Liver (tissue), 9 donors: Measurements from ENCODE around the gene TCAP. TPM values are rescaled to one million over a fixed set of nuclear protein-coding genes. Genes with fewer than 3 reads are reported as not detected.

ENCODE experiments used
- DNase-seq: peaks from one replicate; pipeline ENCODE4 v3.0.0-alpha.2; 2017; ENCODE audit warnings: low spot score
- H3K27ac ChIP-seq, 2 donors: one replicate each; pipeline ENCODE4 v1.7.0; 2013; ENCODE audit warnings: inconsistent platforms in 2 of 2, low read length in 2 of 2, control low read depth in 1 of 2, low read depth in 1 of 2, mild to moderate bottlenecking in 1 of 2
- H3K27me3 ChIP-seq, 4 donors: one replicate each; pipeline versions ENCODE4 v1.6.1 to v1.7.0; 2013; ENCODE audit warnings: low read length in 3 of 4, inconsistent platforms in 1 of 4, mild to moderate bottlenecking in 1 of 4, moderate library complexity in 1 of 4; ENCODE audit not compliant: control insufficient read depth in 4 of 4, insufficient read depth in 4 of 4
- H3K36me3 ChIP-seq, 4 donors: one replicate each; pipeline versions ENCODE4 v1.6.1 to v1.7.0; 2013; ENCODE audit warnings: low read length in 3 of 4, mild to moderate bottlenecking in 3 of 4, low read depth in 1 of 4, moderate library complexity in 1 of 4; ENCODE audit not compliant: control insufficient read depth in 4 of 4, insufficient read depth in 3 of 4
- H3K4me1 ChIP-seq, 4 donors: one replicate each; pipeline versions ENCODE4 v1.6.1 to v1.7.0; 2013; ENCODE audit warnings: low read length in 3 of 4, mild to moderate bottlenecking in 3 of 4, moderate library complexity in 1 of 4; ENCODE audit not compliant: control insufficient read depth in 4 of 4, insufficient read depth in 4 of 4
- H3K4me3 ChIP-seq, 3 donors: one replicate each; pipeline versions ENCODE4 v1.6.1 to v1.7.0; 2013; ENCODE audit warnings: low read length in 3 of 3, control low read depth in 1 of 3, low read depth in 1 of 3, mild to moderate bottlenecking in 1 of 3
- H3K9ac ChIP-seq, 2 donors: one replicate each; pipeline ENCODE4 v1.7.0; 2013; ENCODE audit warnings: low read length in 2 of 2, mild to moderate bottlenecking in 2 of 2, moderate library complexity in 2 of 2, control low read depth in 1 of 2, low read depth in 1 of 2
- H3K9me3 ChIP-seq, 4 donors: one replicate each; pipeline versions ENCODE4 v1.6.1 to v1.7.0; 2013; ENCODE audit warnings: low read length in 3 of 4; ENCODE audit not compliant: control insufficient read depth in 4 of 4
- EGR1 ChIP-seq, 2 donors: IDR thresholded peaks; 2 replicates each; pipeline ENCODE4 v1.6.1; 2016 to 2018; ENCODE audit warnings: antibody characterized with exemption in 2 of 2, low read depth in 2 of 2
- FOXA1 ChIP-seq: IDR thresholded peaks from 2 replicates; pipeline ENCODE4 v1.6.1; 2016; ENCODE audit warnings: antibody characterized with exemption
- FOXA2 ChIP-seq: IDR thresholded peaks from 2 replicates; pipeline ENCODE4 v1.6.1; 2016; ENCODE audit warnings: antibody characterized with exemption
- GABPA ChIP-seq, 2 donors: IDR thresholded peaks in 1 of 2; conservative IDR thresholded peaks in 1 of 2; 2 replicates each; pipeline ENCODE4 v1.6.1; 2016; ENCODE audit warnings: antibody characterized with exemption in 2 of 2, mild to moderate bottlenecking in 1 of 2, moderate library complexity in 1 of 2
- HNF4A ChIP-seq, 2 donors: conservative IDR thresholded peaks; 2 replicates each; pipeline ENCODE4 v1.6.1; 2016; ENCODE audit warnings: antibody characterized with exemption in 2 of 2, mild to moderate bottlenecking in 2 of 2
- HNF4G ChIP-seq: IDR thresholded peaks from 2 replicates; pipeline ENCODE4 v1.6.1; 2016; ENCODE audit warnings: antibody characterized with exemption
- NR2F2 ChIP-seq: IDR thresholded peaks from 2 replicates; pipeline ENCODE4 v1.6.1; 2016; ENCODE audit warnings: antibody characterized with exemption
- RAD21 ChIP-seq, 2 donors: IDR thresholded peaks; 2 replicates each; pipeline ENCODE4 v1.6.1; 2016; ENCODE audit warnings: antibody characterized with exemption in 2 of 2, mild to moderate bottlenecking in 2 of 2
- RXRA ChIP-seq, 2 donors: IDR thresholded peaks; 2 replicates each; pipeline ENCODE4 v1.6.1; 2017 to 2018; ENCODE audit warnings: antibody characterized with exemption in 2 of 2, mild to moderate bottlenecking in 1 of 2
- SP1 ChIP-seq: IDR thresholded peaks from 2 replicates; pipeline ENCODE4 v1.6.1; 2018; ENCODE audit warnings: antibody characterized with exemption, mild to moderate bottlenecking
- TAF1 ChIP-seq: conservative IDR thresholded peaks from 2 replicates; pipeline ENCODE4 v1.6.1; 2016; ENCODE audit warnings: antibody characterized with exemption, mild to moderate bottlenecking
- YY1 ChIP-seq: IDR thresholded peaks from 2 replicates; pipeline ENCODE4 v1.6.1; 2016; ENCODE audit warnings: antibody characterized with exemption, mild to moderate bottlenecking
- WGBS: extraction: QIAGEN DNeasy Blood & Tissue Kit; methylation state at CpG from one replicate; pipeline ENCODE4 v1.1.7; 2013; 5-methylcytosine and 5-hydroxymethylcytosine counted together
- polyA plus RNA-seq, 2 donors: library from polyadenylated mRNA; stranded (reverse) in 1 of 2; unstranded in 1 of 2; fragments of 200-250 nt in 1 of 2; fragments of >200 nt in 1 of 2; fragmentation: Nextera tagmentation in 1 of 2; extraction: Ambion mirVana in 1 of 2; gene quantifications; one replicate each; pipeline versions ENCODE4 v1.2.1 to v1.2.3, GENCODE V29; 2013 to 2015
- total RNA-seq, 2 donors: library from RNA; depleted of rRNA; stranded (reverse); fragments of >200 nt; gene quantifications; one replicate each; pipeline ENCODE4 v1.2.3, GENCODE V29; 2014
- TF ChIP-seq, protein P1 (sequence below): IDR thresholded peaks from 2 replicates; pipeline ENCODE4 v1.6.1; 2016; ENCODE audit warnings: antibody characterized with exemption, mild to moderate bottlenecking
- TF ChIP-seq, protein P2 (sequence below): fragments of 150-350 bp; IDR thresholded peaks from 2 replicates; pipeline ENCODE4 v1.5.1; 2017; ENCODE audit warnings: improper control_type of control experiment, low read depth, low read length; ENCODE audit not compliant: missing input control
- TF ChIP-seq, protein P3 (sequence below): IDR thresholded peaks from 2 replicates; pipeline ENCODE4 v1.6.1; 2016; ENCODE audit warnings: antibody characterized with exemption
- TF ChIP-seq, protein P4 (sequence below): IDR thresholded peaks from 2 replicates; pipeline ENCODE4 v1.6.1; 2016; ENCODE audit warnings: antibody characterized with exemption
- donor health status: healthy.
- donor health status: healthy.
- donor health status: healthy.
- donor health status: healthy.
- donor health status: healthy.

TCAP gene
- total and polyA plus RNA-seq, 4 donors, result 0.14 to 0.67 (median 0.22) TPM; not detected in 1

DNA sequence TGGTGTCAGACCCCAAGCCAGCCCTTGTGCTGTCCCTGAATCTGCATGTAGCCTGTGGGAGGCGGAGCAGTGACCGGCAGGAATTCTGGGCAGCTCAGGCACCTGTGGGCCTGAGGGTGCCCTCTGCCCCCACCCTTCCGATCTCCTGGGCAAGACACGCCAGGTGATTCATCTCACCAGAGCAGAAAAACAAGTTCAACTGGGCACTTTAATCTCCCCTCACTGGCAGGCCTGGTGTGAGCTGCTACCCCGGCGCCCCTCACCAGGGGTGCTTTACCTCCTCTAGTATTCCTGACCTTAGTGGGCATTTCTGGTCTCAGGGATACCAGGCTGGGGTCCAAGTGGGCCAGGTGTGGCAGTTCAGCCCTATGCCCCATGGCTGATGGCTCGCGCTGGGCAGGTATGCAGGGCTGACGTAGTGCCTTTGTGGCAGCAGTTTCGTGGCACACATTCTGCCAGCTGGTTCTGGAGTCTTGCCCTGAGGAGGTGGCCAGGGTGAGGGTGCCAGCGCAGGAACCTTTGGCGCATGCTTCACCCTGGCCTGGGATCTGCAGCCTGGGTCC lies 40.7 kb downstream of the TCAP start (continued):
- TF ChIP-seq, protein P1, sequence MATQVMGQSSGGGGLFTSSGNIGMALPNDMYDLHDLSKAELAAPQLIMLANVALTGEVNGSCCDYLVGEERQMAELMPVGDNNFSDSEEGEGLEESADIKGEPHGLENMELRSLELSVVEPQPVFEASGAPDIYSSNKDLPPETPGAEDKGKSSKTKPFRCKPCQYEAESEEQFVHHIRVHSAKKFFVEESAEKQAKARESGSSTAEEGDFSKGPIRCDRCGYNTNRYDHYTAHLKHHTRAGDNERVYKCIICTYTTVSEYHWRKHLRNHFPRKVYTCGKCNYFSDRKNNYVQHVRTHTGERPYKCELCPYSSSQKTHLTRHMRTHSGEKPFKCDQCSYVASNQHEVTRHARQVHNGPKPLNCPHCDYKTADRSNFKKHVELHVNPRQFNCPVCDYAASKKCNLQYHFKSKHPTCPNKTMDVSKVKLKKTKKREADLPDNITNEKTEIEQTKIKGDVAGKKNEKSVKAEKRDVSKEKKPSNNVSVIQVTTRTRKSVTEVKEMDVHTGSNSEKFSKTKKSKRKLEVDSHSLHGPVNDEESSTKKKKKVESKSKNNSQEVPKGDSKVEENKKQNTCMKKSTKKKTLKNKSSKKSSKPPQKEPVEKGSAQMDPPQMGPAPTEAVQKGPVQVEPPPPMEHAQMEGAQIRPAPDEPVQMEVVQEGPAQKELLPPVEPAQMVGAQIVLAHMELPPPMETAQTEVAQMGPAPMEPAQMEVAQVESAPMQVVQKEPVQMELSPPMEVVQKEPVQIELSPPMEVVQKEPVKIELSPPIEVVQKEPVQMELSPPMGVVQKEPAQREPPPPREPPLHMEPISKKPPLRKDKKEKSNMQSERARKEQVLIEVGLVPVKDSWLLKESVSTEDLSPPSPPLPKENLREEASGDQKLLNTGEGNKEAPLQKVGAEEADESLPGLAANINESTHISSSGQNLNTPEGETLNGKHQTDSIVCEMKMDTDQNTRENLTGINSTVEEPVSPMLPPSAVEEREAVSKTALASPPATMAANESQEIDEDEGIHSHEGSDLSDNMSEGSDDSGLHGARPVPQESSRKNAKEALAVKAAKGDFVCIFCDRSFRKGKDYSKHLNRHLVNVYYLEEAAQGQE, result no peak
- peak in 1 of 2 donors; percentile 72 for TF ChIP-seq HNF4A (conservative IDR thresholded peaks at IDR 0.05)
- no peak for TF ChIP-seq EGR1 (IDR thresholded peaks at IDR 0.05; ENCODE audit: low read depth in 2 of 2)
- TF ChIP-seq FOXA1, result no peak
- TF ChIP-seq RXRA (IDR thresholded peaks at IDR 0.05), result peak; percentile 60 to 90
- TF ChIP-seq, protein P2, sequence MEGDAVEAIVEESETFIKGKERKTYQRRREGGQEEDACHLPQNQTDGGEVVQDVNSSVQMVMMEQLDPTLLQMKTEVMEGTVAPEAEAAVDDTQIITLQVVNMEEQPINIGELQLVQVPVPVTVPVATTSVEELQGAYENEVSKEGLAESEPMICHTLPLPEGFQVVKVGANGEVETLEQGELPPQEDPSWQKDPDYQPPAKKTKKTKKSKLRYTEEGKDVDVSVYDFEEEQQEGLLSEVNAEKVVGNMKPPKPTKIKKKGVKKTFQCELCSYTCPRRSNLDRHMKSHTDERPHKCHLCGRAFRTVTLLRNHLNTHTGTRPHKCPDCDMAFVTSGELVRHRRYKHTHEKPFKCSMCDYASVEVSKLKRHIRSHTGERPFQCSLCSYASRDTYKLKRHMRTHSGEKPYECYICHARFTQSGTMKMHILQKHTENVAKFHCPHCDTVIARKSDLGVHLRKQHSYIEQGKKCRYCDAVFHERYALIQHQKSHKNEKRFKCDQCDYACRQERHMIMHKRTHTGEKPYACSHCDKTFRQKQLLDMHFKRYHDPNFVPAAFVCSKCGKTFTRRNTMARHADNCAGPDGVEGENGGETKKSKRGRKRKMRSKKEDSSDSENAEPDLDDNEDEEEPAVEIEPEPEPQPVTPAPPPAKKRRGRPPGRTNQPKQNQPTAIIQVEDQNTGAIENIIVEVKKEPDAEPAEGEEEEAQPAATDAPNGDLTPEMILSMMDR, result no peak
- TF ChIP-seq YY1, result peak; percentile 50
- no peak for TF ChIP-seq NR2F2
- TF ChIP-seq RAD21 (IDR thresholded peaks at IDR 0.05), result no peak

DNA sequence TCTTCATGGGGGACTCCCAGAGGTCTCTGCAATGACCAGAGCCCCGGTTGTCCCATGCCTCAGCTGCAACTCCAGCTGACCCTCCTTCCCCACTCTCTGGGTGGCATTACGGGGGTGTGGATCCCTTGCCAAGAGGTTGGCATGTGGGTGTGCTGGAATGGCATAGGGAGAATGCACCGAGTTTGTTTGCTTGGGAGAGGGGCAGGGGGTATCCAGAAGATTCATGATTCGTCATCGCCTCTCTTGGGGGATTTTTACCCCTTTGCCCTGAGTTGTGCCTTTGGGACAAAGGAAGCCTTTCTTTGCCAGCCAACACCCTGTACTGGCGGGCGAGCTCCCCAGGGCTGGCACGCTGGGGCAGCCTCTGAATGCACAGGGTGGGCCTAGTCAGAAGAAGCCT lies 41.2 kb downstream of the TCAP start:
- no peak overlapping the region for H3K9ac ChIP-seq
- H3K36me3 ChIP-seq, result peaks cover 0 to 16% (median 4%) of the 10 kb centered on the region in 4 donors
- H3K9me3 ChIP-seq, result no peaks in the 10 kb centered on the region
- TF ChIP-seq EGR1 (IDR thresholded peaks at IDR 0.05; ENCODE audit: low read depth in 2 of 2), result no peak
- no peak for TF ChIP-seq HNF4G
- no peak for TF ChIP-seq RXRA (IDR thresholded peaks at IDR 0.05)
- no peak for TF ChIP-seq NR2F2
- TF ChIP-seq SP1, result no peak
- no peak for TF ChIP-seq YY1
- no peak for TF ChIP-seq TAF1
- no peak for TF ChIP-seq GABPA (IDR thresholded peaks at IDR 0.05 in 1 of 2, conservative IDR thresholded peaks at IDR 0.05 in 1 of 2)
- TF ChIP-seq HNF4A (conservative IDR thresholded peaks at IDR 0.05), result no peak
- no peak for TF ChIP-seq FOXA2
- TF ChIP-seq, protein P3, sequence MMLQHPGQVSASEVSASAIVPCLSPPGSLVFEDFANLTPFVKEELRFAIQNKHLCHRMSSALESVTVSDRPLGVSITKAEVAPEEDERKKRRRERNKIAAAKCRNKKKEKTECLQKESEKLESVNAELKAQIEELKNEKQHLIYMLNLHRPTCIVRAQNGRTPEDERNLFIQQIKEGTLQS, result no peak
- TF ChIP-seq FOXA1, result no peak
- TF ChIP-seq RAD21 (IDR thresholded peaks at IDR 0.05), result no peak
- TF ChIP-seq, protein P4, sequence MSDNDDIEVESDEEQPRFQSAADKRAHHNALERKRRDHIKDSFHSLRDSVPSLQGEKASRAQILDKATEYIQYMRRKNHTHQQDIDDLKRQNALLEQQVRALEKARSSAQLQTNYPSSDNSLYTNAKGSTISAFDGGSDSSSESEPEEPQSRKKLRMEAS, result no peak
- H3K27me3 ChIP-seq, result no peaks in the 10 kb centered on the region
- 65% methylated on average over 8 of the region's 8 CpGs for WGBS
- peak overlapping the region; percentile 95 to 98 for H3K27ac ChIP-seq
- peaks cover 26 to 59% (median 54%) of the 10 kb centered on the region in 4 donors for H3K4me1 ChIP-seq
- no peak overlapping the region for H3K4me3 ChIP-seq
- DNase-seq, result no peak
